22Rv1 (cell line): Measurements from ENCODE around the gene GAS1.

Experiments
- H3K27ac ChIP-seq: fragments of 450-650 bp; 2 replicates; pipeline ENCODE4 v1.5.1; 2017
- CTCF ChIP-seq: fragments of 450-650 bp; IDR thresholded peaks from 2 replicates; pipeline ENCODE4 v1.5.1; 2017; ENCODE audit warnings: mild to moderate bottlenecking
- ZFX ChIP-seq: fragments of 450-650 bp; IDR thresholded peaks from 2 replicates; pipeline ENCODE4 v1.6.1; 2017; ENCODE audit warnings: antibody characterized with exemption, borderline replicate concordance

Gene GAS1

GRCh38 chr9:86925686-86926085 lies 21.6 kb downstream of the GAS1 start:
- no peak for TF ChIP-seq CTCF
- no peak for TF ChIP-seq ZFX
- H3K27ac ChIP-seq, result no peak overlapping the region

- H3K27ac ChIP-seq, result no peak overlapping the region
- TF ChIP-seq ZFX, result no peak
- no peak for TF ChIP-seq CTCF
Observed at GRCh38 chr9:86924206-86924605, 23.1 kb downstream of the GAS1 start.

GRCh38 chr9:86921151-86921923 lies 26.0 kb downstream of the GAS1 start:
- no peak for TF ChIP-seq CTCF
- TF ChIP-seq ZFX, result no peak

GRCh38 chr9:86918556-86918955 lies 28.8 kb downstream of the GAS1 start:
- TF ChIP-seq CTCF, result no peak
- TF ChIP-seq ZFX, result no peak
- no peak overlapping the region for H3K27ac ChIP-seq

More at GRCh38 chr9:86921151-86921923, 26.0 kb downstream of the GAS1 start:
- H3K27ac ChIP-seq, result no peak overlapping the region

GRCh38 chr9:86912210-86912609 lies 35.1 kb downstream of the GAS1 start:
- no peak overlapping the region for H3K27ac ChIP-seq
- TF ChIP-seq ZFX (no peak), CTCF (no peak)

- TF ChIP-seq CTCF, result no peak
- TF ChIP-seq ZFX, result no peak
- no peak overlapping the region for H3K27ac ChIP-seq
Observed at GRCh38 chr9:86909388-86909787, 37.9 kb downstream of the GAS1 start.

GRCh38 chr9:86908261-86908660 lies 39.0 kb downstream of the GAS1 start:
- no peak overlapping the region for H3K27ac ChIP-seq

More at GRCh38 chr9:86908261-86908660, 39.0 kb downstream of the GAS1 start:
- TF ChIP-seq CTCF (no peak), ZFX (no peak)
